ENCODE data around the gene KRTAP5-1.
"Not testable (repeated sequence)": the region's sequence is repeated elsewhere in the genome, so short reads cannot be mapped to it uniquely, and the experiment has no call there.

The KRTAP5-1 gene

GRCh38 chr11:1600626-1601025 lies 15.5 kb upstream of the KRTAP5-1 start:
- DNase-seq, result no peak

DNA sequence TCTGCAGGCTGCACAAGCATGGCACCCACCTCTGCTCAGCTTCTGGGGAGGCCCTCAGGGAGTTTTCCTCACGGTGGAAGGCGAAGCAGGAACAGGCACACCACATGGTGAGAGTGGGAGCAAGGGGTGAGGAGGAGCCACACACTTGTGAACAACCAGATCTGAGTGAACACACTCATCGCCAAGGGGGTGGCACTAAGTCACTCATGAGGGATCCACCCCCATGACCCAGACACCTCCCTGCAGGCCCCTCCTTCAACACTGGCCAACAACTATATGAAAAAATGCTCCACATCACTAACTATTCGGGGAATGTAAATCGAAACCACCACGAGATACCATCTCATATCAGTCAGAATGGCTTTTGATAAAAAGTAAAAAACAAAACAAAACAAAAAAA lies 13.7 kb upstream of the KRTAP5-1 start:
- DNase-seq, result no peak

GRCh38 chr11:1598406-1598805 lies 13.3 kb upstream of the KRTAP5-1 start:
- not testable (repeated sequence) for DNase-seq

GRCh38 chr11:1597994-1598380 lies 12.9 kb upstream of the KRTAP5-1 start, which contains the start of gene KRTAP5-2:
Gene KRTAP5-2, minus strand, starts transcription at chr11:1598294. Its CDS starts 44 bp downstream, at chr11:1598250.
- no peak for DNase-seq

- DNase-seq, result no peak
These were observed 12.4 kb upstream of the KRTAP5-1 start for GRCh38 chr11:1597331-1597993.

GRCh38 chr11:1596576-1597121 lies 11.6 kb upstream of the KRTAP5-1 start:
- not testable (repeated sequence) for DNase-seq

DNA sequence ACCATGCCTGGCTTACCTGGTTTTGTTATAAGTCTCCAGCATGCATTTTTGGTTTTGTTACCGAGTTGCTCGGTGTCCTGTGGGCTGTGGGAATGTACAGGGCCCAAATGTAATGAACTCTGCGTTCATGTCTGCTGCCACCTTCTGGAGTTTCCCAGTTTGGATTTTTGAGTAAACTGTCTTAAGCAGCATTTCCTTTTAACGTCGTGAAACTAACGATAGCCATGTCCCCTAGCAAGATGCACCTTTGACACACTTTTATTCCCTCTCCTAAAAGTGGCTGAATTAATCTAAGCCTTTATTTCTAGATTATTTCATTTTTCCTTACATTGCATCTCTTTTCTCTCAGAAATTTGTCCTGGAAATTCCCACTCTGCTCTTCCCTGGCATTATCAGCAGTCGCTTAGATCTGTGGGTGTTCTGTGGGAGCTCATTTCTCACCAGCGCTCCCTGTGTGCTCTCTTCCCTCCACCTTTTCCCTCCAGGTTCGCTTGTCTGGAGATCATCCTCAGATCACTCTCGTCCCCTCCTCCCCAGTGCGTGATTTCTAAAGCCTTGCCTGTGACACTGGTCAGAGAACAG lies 11.0 kb upstream of the KRTAP5-1 start:
- DNase-seq, result not testable (repeated sequence)

DNA sequence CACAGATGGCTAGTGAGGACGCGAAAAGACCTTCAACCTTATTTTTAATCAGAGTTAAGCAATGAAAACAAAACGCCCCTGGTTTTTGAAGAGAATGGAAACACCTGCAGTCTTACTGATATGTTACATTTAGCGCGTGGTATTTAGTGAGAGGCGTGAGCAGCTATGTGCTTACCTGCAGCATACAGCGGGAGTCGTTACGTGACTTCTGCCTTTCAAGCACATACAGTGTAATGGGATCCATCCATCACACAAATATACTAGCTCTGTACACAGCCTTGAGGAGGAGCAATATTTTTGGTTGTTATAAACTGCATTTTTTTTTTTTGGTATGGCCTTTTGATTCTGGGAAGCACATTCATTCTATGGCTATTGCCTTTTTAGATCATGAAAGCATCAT lies 7.5 kb upstream of the KRTAP5-1 start:
- DNase-seq, result no peak

- DNase-seq, result no peak
These were observed 4.9 kb upstream of the KRTAP5-1 start for GRCh38 chr11:1589996-1590395.

- not testable (repeated sequence) for DNase-seq
These were observed 4.3 kb upstream of the KRTAP5-1 start for GRCh38 chr11:1589191-1589963.

- no peak for DNase-seq
These were observed 1.6 kb upstream of the KRTAP5-1 start for GRCh38 chr11:1586699-1587098.

DNA sequence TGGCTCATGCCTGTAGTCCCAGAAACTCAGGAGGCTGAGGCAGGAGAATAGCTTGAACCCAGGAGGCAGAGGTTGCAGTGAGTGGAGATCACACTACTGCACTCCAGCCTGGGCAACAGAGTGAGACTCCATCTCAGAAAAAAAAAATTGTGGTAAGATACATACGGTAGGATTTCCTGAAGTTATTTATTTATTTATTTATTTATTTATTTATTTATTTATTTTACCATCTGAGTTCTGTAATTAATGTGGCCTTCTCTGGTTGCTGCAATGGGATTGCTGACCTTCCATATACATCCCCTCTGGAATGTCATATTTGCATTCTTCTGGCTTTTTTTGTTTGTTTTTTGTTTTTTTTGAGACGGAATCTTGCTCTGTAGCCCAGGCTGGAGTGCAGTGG lies 2.2 kb downstream of the KRTAP5-1 start:
- DNase-seq, result not testable (repeated sequence)

- DNase-seq, result no peak
These were observed 3.1 kb downstream of the KRTAP5-1 start for GRCh38 chr11:1581976-1582375.

- DNase-seq, result no peak
These were observed 8.3 kb downstream of the KRTAP5-1 start for GRCh38 chr11:1576825-1577224.

DNA sequence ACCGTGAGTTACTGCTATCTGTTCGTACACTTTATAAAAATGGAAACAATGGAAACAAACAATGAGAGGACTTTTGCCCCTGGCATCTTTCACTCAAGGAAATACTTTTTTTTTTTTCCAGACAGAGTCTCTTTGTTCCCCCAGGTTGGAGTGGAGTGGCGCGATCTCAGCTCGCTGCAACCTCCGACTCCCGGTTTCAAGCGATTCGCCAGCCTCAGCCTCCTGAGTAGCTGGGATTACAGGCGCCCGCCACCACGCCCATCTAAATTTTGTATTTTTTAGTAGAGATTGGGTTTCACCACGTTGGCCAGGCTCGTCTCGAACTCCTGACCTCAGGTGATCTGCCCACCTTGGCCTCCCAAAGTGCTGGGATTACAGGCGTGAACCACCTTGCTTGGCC lies 9.3 kb downstream of the KRTAP5-1 start:
- DNase-seq, result not testable (repeated sequence)

DNA sequence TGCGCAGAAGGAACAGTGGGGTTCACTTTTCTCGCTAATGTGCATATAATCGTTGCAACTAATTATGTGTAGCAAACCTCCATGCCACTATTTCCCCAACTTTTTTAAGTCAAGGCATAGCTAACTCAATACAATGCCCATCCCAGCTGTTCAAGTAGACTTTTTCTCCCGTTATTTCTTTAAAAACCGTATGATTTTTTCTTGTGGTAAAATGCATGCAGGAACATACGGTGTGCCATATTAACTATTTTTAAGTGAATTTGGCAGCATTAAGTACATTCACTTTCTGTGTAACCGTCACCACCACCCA lies 10.2 kb downstream of the KRTAP5-1 start:
- DNase-seq, result no peak

DNA sequence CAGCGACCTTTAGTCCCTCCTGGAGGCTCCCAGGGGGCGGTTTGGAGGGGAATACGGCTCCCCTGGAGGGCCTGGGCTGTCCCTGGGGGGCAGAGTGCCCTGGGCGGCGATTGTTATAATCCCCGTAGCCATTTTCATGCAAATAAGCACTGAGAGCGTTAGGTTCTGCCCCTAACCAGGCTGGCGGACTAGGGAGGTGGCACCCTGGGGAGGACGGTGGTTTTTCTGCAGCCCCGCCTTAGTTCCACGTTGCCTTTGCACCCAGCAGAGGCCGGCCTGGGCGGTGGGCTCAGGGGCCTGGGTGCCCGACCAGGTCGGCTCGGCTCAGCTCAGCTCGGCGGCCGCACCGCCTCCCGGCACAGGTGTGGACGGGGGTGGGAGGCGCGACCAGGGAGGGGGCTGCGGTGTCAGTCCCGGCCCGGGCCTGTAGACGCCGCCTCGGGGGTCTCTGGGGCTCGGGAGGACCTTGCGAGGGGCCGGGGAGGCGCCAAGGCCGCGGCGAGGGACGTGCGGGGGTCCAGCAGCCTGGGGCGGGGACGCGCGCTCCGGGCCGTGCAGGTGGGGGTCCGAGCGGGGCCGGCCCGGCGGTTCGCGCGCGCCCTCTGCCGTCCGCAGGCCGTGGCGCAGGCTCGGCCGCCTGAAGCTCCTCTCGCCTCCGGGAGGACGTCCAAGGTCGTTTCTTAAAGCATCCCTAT lies 10.7 kb downstream of the KRTAP5-1 start:
- DNase-seq, result peak; percentile 73

DNA sequence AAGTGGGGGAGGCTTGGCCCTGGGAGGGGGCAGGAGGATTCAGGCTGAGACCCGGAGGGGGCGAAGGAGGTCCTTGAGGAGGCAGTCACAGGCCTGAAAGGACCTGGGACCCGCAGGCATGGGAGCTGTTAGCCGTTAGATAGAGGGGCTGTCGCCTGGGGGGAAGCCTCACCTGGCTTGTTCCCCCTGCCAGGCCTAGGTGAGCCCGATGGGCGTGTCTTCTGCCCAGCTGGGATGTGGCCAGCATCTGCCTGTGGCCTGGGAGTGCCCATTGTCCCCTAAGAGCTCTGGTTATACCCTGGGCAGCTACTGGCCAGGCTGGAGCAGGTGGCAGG lies 11.2 kb downstream of the KRTAP5-1 start:
- no peak for DNase-seq

DNA sequence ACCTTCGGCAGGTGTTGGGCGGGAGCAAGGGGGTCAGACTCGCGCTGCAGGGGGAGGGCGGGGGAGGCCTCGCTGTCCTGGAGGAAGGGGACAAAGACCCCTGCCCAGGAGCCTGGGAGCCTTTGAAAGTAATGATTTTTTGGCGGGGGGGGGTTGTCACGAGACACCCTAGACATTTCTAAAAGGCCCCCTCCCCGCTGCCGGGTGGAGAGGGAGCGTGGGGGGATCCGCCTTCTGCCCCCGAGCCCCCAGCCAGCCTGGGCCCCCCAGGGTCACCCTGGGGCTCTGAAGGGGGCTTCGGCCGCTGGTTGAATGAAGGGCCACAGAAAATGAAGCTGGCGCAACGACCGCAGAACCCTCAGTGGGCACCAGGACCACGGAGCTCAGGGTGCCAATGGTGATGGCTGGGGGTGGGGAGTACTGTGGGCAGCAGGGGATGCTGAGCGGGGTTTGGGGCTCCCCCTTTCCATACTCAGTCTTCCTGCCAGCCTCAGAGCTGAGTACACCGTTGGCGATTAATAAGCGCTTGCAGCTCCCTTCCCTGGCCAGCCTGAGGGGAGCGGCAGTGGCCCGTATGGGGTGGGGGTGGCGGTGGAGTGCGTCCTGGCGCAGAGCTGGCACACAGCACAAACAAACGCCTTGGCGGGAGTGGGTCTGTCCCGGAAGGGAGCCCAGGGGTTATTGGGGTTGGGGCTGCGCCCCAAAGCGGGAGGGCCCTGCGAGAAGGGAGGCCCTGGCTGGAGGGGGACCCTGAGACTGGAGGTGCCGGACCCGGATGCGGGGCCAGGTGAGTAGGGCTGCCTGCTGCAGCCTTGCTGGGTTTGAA lies 11.8 kb downstream of the KRTAP5-1 start:
- peak; percentile 60 for DNase-seq

DNA sequence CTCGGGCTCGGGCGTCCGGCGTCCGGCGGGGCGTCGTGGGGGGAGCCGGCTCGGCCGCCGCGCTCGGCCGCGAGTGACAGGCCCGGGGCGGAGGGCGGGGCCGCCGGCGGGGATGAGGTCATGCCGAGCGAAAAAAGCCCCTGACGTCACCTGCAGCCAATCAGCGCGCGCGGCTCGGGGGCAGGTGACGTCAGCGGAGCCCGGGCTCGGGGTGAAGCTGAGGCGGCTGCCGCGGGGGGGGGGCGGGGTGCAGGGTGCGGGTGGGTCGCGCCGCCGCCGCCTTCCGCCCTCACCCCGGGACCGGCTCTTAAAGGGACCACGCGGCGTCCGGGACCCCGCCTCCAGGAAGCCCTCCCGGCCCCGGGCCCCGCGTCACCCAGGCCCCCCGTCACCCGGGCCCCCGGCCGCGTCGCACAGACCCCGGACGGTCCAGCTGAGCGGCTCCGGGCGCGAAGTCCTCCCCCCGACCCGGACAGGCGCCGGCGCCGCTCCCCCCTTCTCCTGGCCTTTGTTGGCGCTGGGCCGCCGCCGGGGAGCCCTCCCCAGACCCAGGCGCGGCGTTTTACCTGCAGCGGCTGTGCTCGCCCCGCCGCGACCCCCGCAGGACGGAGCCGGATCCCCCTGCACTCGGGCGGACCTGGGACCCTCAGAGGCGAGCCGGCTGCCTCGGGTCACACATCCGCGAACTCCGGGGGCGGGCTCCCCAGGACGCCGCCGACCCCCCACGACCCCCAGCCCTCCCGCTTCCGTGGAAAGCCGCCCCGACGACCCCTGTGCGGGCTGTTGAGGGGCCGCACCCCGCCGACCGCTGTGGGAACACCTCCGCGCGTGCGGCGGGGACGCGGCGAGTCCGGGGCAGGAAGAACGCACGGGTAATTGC lies 12.6 kb downstream of the KRTAP5-1 start, which contains the start of gene DUSP8:
Gene DUSP8, minus strand, starts transcription at position 75 of the 880 bp plus-strand sequence. CDS start 6,445 bp downstream, outside the sequence.
- peak; percentile 88 for DNase-seq

- no peak for DNase-seq
These were observed 13.3 kb downstream of the KRTAP5-1 start for GRCh38 chr11:1571760-1572196.

Measured in islet precursor cell (in vitro differentiated cells).